ENCODE data around the gene RAD51B.

The RAD51B gene

GRCh38 chr14:68676511-68676943 is 856.9 kb downstream of the RAD51B start:
- Histone ChIP-seq H3K4me3 (ENCODE audit: low read depth in 1 of 5, low read length in 5 of 5) (no peak overlapping the region), H3K4me1 (ENCODE audit: control insufficient read depth in 5 of 5, insufficient read depth in 5 of 5, low read length in 5 of 5) (peaks cover 7 to 30% (median 29%) of the 10 kb centered on the region in 5 donors), H3K27ac (ENCODE audit: low read depth, low read length) (no peak overlapping the region), H3K27me3 (ENCODE audit: control insufficient read depth in 5 of 5, insufficient read depth in 4 of 5, low read length in 5 of 5) (no peaks in the 10 kb centered on the region), H3K36me3 (ENCODE audit: control insufficient read depth in 5 of 5, insufficient read depth in 5 of 5, low read length in 5 of 5) (no peaks in the 10 kb centered on the region), H3K9me3 (ENCODE audit: control insufficient read depth in 5 of 5, low read length in 5 of 5) (no peaks in the 10 kb centered on the region), H3K9ac (ENCODE audit: low read length in 5 of 5) (no peak overlapping the region)

GRCh38 chr14:68677476-68677875 is 857.9 kb downstream of the RAD51B start:
- no peak overlapping the region for H3K9ac ChIP-seq (ENCODE audit: low read length in 5 of 5)
- no peak overlapping the region for H3K27ac ChIP-seq (ENCODE audit: low read depth, low read length)
- peaks cover 12 to 30% (median 29%) of the 10 kb centered on the region in 5 donors for H3K4me1 ChIP-seq (ENCODE audit: control insufficient read depth in 5 of 5, insufficient read depth in 5 of 5, low read length in 5 of 5)
- H3K4me3 ChIP-seq (ENCODE audit: low read depth in 1 of 5, low read length in 5 of 5) = no peak overlapping the region
- no peaks in the 10 kb centered on the region for H3K36me3 ChIP-seq (ENCODE audit: control insufficient read depth in 5 of 5, insufficient read depth in 5 of 5, low read length in 5 of 5)
- no peaks in the 10 kb centered on the region for H3K9me3 ChIP-seq (ENCODE audit: control insufficient read depth in 5 of 5, low read length in 5 of 5)
- no peaks in the 10 kb centered on the region for H3K27me3 ChIP-seq (ENCODE audit: control insufficient read depth in 5 of 5, insufficient read depth in 4 of 5, low read length in 5 of 5)

GRCh38 chr14:68677901-68678300 is 858.3 kb downstream of the RAD51B start:
- H3K4me3 ChIP-seq (ENCODE audit: low read depth in 1 of 5, low read length in 5 of 5) = no peak overlapping the region
- H3K9me3 ChIP-seq (ENCODE audit: control insufficient read depth in 5 of 5, low read length in 5 of 5) = no peaks in the 10 kb centered on the region
- H3K27me3 ChIP-seq (ENCODE audit: control insufficient read depth in 5 of 5, insufficient read depth in 4 of 5, low read length in 5 of 5) = no peaks in the 10 kb centered on the region
- H3K27ac ChIP-seq (ENCODE audit: low read depth, low read length) = no peak overlapping the region
- H3K9ac ChIP-seq (ENCODE audit: low read length in 5 of 5) = no peak overlapping the region
- peaks cover 9 to 28% (median 26%) of the 10 kb centered on the region in 5 donors for H3K4me1 ChIP-seq (ENCODE audit: control insufficient read depth in 5 of 5, insufficient read depth in 5 of 5, low read length in 5 of 5)
- no peaks in the 10 kb centered on the region for H3K36me3 ChIP-seq (ENCODE audit: control insufficient read depth in 5 of 5, insufficient read depth in 5 of 5, low read length in 5 of 5)

GRCh38 chr14:68678471-68678870 is 858.9 kb downstream of the RAD51B start:
- Histone ChIP-seq H3K4me1 (ENCODE audit: control insufficient read depth in 5 of 5, insufficient read depth in 5 of 5, low read length in 5 of 5) (peaks cover 13 to 34% (median 28%) of the 10 kb centered on the region in 5 donors), H3K36me3 (ENCODE audit: control insufficient read depth in 5 of 5, insufficient read depth in 5 of 5, low read length in 5 of 5) (no peaks in the 10 kb centered on the region), H3K27ac (ENCODE audit: low read depth, low read length) (no peak overlapping the region), H3K9me3 (ENCODE audit: control insufficient read depth in 5 of 5, low read length in 5 of 5) (no peaks in the 10 kb centered on the region), H3K9ac (ENCODE audit: low read length in 5 of 5) (no peak overlapping the region), H3K4me3 (ENCODE audit: low read depth in 1 of 5, low read length in 5 of 5) (no peak overlapping the region), H3K27me3 (ENCODE audit: control insufficient read depth in 5 of 5, insufficient read depth in 4 of 5, low read length in 5 of 5) (no peaks in the 10 kb centered on the region)

DNA sequence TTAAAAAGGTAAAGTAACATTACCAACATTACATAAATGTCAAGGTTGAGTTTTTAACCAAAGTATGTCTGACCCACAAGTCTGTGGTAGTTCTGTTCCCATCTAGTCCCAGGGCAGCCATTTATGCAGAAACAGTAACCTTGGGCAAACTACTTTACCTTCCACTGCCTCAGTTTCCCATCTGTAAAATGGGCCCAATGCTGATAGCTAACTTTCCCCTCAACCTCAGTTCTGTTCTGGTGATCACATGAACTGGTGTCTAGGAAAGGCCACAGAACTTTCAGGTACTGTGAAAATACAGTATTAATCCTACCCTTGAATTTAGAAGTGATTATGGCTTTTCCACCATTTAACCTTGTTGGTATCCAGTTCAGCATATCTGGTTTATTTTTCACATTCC is 859.7 kb downstream of the RAD51B start:
- H3K4me1 ChIP-seq (ENCODE audit: control insufficient read depth in 5 of 5, insufficient read depth in 5 of 5, low read length in 5 of 5) = peaks cover 16 to 42% (median 36%) of the 10 kb centered on the region in 5 donors
- no peak overlapping the region for H3K9ac ChIP-seq (ENCODE audit: low read length in 5 of 5)
- H3K36me3 ChIP-seq (ENCODE audit: control insufficient read depth in 5 of 5, insufficient read depth in 5 of 5, low read length in 5 of 5) = no peaks in the 10 kb centered on the region
- no peaks in the 10 kb centered on the region for H3K9me3 ChIP-seq (ENCODE audit: control insufficient read depth in 5 of 5, low read length in 5 of 5)
- no peak overlapping the region for H3K4me3 ChIP-seq (ENCODE audit: low read depth in 1 of 5, low read length in 5 of 5)
- H3K27me3 ChIP-seq (ENCODE audit: control insufficient read depth in 5 of 5, insufficient read depth in 4 of 5, low read length in 5 of 5) = no peaks in the 10 kb centered on the region
- no peak overlapping the region for H3K27ac ChIP-seq (ENCODE audit: low read depth, low read length)

GRCh38 chr14:68679746-68680467 is 860.3 kb downstream of the RAD51B start:
- Histone ChIP-seq H3K36me3 (ENCODE audit: control insufficient read depth in 5 of 5, insufficient read depth in 5 of 5, low read length in 5 of 5) (no peaks in the 10 kb centered on the region), H3K9me3 (ENCODE audit: control insufficient read depth in 5 of 5, low read length in 5 of 5) (no peaks in the 10 kb centered on the region), H3K4me3 (ENCODE audit: low read depth in 1 of 5, low read length in 5 of 5) (no peak overlapping the region), H3K27ac (ENCODE audit: low read depth, low read length) (no peak overlapping the region), H3K27me3 (ENCODE audit: control insufficient read depth in 5 of 5, insufficient read depth in 4 of 5, low read length in 5 of 5) (no peaks in the 10 kb centered on the region), H3K4me1 (ENCODE audit: control insufficient read depth in 5 of 5, insufficient read depth in 5 of 5, low read length in 5 of 5) (peaks cover 19 to 48% (median 42%) of the 10 kb centered on the region in 5 donors), H3K9ac (ENCODE audit: low read length in 5 of 5) (no peak overlapping the region)

DNA sequence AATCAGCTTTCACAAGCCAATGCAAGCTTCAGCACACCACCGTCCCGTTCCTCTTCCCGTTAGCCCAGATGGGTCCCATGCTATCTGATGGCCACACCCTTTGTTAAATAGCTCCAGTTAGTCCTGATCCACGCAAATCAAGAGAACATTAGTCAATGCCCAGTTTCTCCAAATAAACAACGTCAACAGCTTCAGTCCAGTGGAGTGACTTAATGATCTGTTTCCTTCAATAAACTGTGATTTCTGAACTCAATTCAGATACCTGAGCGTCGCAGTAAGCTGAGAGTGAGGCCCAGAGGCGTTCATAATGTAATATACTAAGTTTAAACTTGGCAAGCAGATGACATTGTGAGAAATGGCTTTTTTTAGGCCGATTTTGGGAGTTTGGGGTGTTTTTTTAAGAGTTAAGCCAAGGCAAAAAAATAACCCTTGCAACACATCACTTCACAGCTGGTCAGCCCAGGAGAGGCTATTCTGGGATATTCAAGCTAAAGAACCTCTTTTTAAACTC is 861.0 kb downstream of the RAD51B start:
- Histone ChIP-seq H3K27ac (ENCODE audit: low read depth, low read length) (peak overlapping the region; percentile 93), H3K4me1 (ENCODE audit: control insufficient read depth in 5 of 5, insufficient read depth in 5 of 5, low read length in 5 of 5) (peaks cover 19 to 52% (median 49%) of the 10 kb centered on the region in 5 donors), H3K36me3 (ENCODE audit: control insufficient read depth in 5 of 5, insufficient read depth in 5 of 5, low read length in 5 of 5) (no peaks in the 10 kb centered on the region), H3K9me3 (ENCODE audit: control insufficient read depth in 5 of 5, low read length in 5 of 5) (no peaks in the 10 kb centered on the region), H3K4me3 (ENCODE audit: low read depth in 1 of 5, low read length in 5 of 5) (no peak overlapping the region), H3K9ac (ENCODE audit: low read length in 5 of 5) (no peak overlapping the region), H3K27me3 (ENCODE audit: control insufficient read depth in 5 of 5, insufficient read depth in 4 of 5, low read length in 5 of 5) (no peaks in the 10 kb centered on the region)

- Histone ChIP-seq H3K9me3 (ENCODE audit: control insufficient read depth in 5 of 5, low read length in 5 of 5) (no peaks in the 10 kb centered on the region), H3K9ac (ENCODE audit: low read length in 5 of 5) (peak overlapping the region in 1 of 5 donors; percentile 37), H3K36me3 (ENCODE audit: control insufficient read depth in 5 of 5, insufficient read depth in 5 of 5, low read length in 5 of 5) (no peaks in the 10 kb centered on the region), H3K27ac (ENCODE audit: low read depth, low read length) (peak overlapping the region; percentile 93), H3K27me3 (ENCODE audit: control insufficient read depth in 5 of 5, insufficient read depth in 4 of 5, low read length in 5 of 5) (no peaks in the 10 kb centered on the region), H3K4me1 (ENCODE audit: control insufficient read depth in 5 of 5, insufficient read depth in 5 of 5, low read length in 5 of 5) (peaks cover 19 to 54% (median 52%) of the 10 kb centered on the region in 5 donors), H3K4me3 (ENCODE audit: low read depth in 1 of 5, low read length in 5 of 5) (no peak overlapping the region)
These were observed 861.9 kb downstream of the RAD51B start for GRCh38 chr14:68681256-68682011.

DNA sequence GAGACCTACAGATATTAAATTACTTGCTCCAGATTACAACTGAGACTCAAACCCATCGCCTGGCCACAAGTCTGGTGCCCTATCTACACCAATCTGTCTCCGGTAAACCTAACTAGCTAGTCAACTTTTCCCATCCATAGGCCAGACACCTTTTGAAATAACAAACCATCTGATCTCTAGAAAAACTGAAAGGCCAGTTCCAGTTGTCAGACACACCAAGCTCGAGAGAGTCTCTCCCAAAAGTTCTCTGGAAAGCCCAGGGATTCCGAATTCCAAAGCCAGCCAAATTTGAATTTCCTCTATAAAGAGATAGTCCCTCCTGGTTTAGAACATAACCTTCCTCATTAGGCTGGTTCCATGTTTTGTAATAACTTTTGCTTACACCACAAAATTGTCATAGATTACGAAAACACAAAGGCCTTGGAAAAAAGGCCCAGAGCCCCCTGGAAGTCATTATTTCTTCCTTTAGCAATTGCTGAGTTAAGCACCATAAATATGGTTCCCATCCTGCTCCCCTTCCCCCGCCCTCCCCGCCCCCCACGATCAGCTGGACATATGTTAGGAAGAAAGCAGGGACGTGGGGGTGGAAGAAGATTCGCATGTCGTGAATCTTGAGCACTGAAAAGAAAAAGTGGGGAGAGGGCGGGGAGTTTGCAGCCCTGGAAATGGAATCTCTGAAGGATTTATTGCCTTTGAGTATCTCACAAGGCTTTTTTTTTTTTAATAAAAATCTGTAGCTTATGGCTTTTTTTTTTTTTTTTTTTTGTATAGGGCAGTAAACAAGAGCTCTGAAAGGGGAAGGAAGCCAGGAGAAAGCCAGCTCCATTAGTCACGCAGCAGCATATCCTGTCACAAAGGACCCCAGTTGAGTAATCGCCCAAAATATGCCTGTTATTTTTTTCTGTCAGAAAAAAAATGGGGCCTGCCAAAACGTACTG is 862.9 kb downstream of the RAD51B start:
- peak overlapping the region; percentile 93 for H3K27ac ChIP-seq (ENCODE audit: low read depth, low read length)
- no peak overlapping the region for H3K4me3 ChIP-seq (ENCODE audit: low read depth in 1 of 5, low read length in 5 of 5)
- no peaks in the 10 kb centered on the region for H3K27me3 ChIP-seq (ENCODE audit: control insufficient read depth in 5 of 5, insufficient read depth in 4 of 5, low read length in 5 of 5)
- H3K36me3 ChIP-seq (ENCODE audit: control insufficient read depth in 5 of 5, insufficient read depth in 5 of 5, low read length in 5 of 5) = no peaks in the 10 kb centered on the region
- no peaks in the 10 kb centered on the region for H3K9me3 ChIP-seq (ENCODE audit: control insufficient read depth in 5 of 5, low read length in 5 of 5)
- peak overlapping the region; percentile 17 to 56 (median 37) for H3K9ac ChIP-seq (ENCODE audit: low read length in 5 of 5)
- peaks cover 19 to 54% (median 52%) of the 10 kb centered on the region in 5 donors for H3K4me1 ChIP-seq (ENCODE audit: control insufficient read depth in 5 of 5, insufficient read depth in 5 of 5, low read length in 5 of 5)
